ENCODE results near the gene CD163. TPM values are rescaled to one million over a fixed set of nuclear protein-coding genes. Genes with fewer than 3 reads are reported as not detected.

Gene CD163
- total RNA-seq, 1 experiment from 2014 or later, result 0.64 TPM

DNA sequence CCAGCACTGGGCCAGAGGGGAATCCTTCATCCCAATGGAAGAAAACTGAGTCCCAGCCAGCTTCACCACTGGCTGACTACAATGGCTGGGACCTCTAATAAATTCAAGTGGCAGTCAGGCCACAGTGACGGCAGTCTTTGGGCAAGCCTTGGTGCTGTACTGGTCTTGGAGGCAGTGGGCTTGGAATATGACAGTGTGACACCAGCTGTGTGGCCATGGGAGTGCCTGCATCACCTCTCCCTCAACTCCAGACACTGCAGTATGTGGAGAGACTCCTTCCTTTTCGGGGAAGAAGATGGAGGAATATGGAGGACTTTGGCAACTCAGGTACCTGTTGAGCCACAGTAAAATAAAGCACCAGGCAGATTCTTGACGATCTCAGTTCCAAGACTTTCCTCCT is 43.6 kb downstream of the CD163 start:
- Histone ChIP-seq H3K36me3 (ENCODE audit: control insufficient read depth, insufficient read depth, low read length) (no peaks in the 10 kb centered on the region), H3K4me1 (ENCODE audit: control insufficient read depth, insufficient read depth, low read length) (no peaks in the 10 kb centered on the region), H3K4me3 (ENCODE audit: low read depth in 2 of 2, low read length in 2 of 2) (no peak overlapping the region), H3K27ac (ENCODE audit: low read length) (no peak overlapping the region), H3K9me3 (ENCODE audit: control insufficient read depth, insufficient read depth, low read depth, low read length) (no peaks in the 10 kb centered on the region), H3K27me3 (ENCODE audit: control insufficient read depth, insufficient read depth, low read length) (no peaks in the 10 kb centered on the region)
- no peak for TF ChIP-seq TCF7L2 (IDR thresholded peaks at IDR 0.05; ENCODE audit: low read depth, low read length)
- DNase-seq (ENCODE audit: low read depth, low spot score) (no peak), ATAC-seq (peak; percentile 45; the same call in 1 of the 2 replicates)
- no TSS peak for BruUV-seq (replicated peaks)
- intact Hi-C loops (cut with micrococcal nuclease; ENCODE audit: unreplicated experiment), result loop anchor here (1.0 kb wide), 1 partner anchor 241 kb away; no protein-coding TSS in a partner anchor
- POLR2A ChIA-PET, result no interaction called here
- CTCF ChIA-PET, result no interaction called here
- in situ Hi-C loops (cut with HindIII; ENCODE audit: low pct_unique_long_range_greater_than_20kb, low sequenced_read_pairs), result no loop called here

DNA sequence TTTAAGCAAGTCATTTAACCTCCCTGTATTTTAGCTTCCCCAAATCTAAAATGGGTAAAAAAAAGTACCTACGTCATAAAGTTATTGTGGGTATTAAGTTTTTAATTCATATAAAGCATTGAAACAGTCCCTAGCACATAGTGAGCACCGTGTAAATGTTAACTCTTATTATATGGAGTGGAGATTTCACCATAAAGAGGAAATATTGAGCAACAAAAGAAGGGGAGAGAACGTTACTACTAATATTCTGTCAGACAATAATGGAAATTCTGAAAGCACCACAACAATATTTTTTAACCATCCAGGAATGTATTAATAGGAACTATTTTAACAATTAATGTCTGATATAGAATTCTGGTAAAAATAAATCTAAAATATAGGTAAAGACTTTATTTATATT is 51.8 kb downstream of the CD163 start:
- Histone ChIP-seq H3K4me1 (ENCODE audit: control insufficient read depth, insufficient read depth, low read length) (no peaks in the 10 kb centered on the region), H3K27me3 (ENCODE audit: control insufficient read depth, insufficient read depth, low read length) (no peaks in the 10 kb centered on the region), H3K27ac (ENCODE audit: low read length) (no peak overlapping the region), H3K9me3 (ENCODE audit: control insufficient read depth, insufficient read depth, low read depth, low read length) (no peaks in the 10 kb centered on the region), H3K36me3 (ENCODE audit: control insufficient read depth, insufficient read depth, low read length) (no peaks in the 10 kb centered on the region), H3K4me3 (ENCODE audit: low read depth in 2 of 2, low read length in 2 of 2) (no peak overlapping the region)
- TF ChIP-seq SIN3A (IDR thresholded peaks at IDR 0.05; ENCODE audit: borderline replicate concordance, insufficient read depth, low read depth, low read length) (no peak), POLR2AphosphoS5 (IDR thresholded peaks at IDR 0.05; ENCODE audit: low read depth, low read length) (no peak), TCF7L2 (IDR thresholded peaks at IDR 0.05; ENCODE audit: low read depth, low read length) (no peak)
- TF ChIP-seq, protein P1, sequence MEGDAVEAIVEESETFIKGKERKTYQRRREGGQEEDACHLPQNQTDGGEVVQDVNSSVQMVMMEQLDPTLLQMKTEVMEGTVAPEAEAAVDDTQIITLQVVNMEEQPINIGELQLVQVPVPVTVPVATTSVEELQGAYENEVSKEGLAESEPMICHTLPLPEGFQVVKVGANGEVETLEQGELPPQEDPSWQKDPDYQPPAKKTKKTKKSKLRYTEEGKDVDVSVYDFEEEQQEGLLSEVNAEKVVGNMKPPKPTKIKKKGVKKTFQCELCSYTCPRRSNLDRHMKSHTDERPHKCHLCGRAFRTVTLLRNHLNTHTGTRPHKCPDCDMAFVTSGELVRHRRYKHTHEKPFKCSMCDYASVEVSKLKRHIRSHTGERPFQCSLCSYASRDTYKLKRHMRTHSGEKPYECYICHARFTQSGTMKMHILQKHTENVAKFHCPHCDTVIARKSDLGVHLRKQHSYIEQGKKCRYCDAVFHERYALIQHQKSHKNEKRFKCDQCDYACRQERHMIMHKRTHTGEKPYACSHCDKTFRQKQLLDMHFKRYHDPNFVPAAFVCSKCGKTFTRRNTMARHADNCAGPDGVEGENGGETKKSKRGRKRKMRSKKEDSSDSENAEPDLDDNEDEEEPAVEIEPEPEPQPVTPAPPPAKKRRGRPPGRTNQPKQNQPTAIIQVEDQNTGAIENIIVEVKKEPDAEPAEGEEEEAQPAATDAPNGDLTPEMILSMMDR (IDR thresholded peaks at IDR 0.05), result no peak
- TF ChIP-seq, protein P2, sequence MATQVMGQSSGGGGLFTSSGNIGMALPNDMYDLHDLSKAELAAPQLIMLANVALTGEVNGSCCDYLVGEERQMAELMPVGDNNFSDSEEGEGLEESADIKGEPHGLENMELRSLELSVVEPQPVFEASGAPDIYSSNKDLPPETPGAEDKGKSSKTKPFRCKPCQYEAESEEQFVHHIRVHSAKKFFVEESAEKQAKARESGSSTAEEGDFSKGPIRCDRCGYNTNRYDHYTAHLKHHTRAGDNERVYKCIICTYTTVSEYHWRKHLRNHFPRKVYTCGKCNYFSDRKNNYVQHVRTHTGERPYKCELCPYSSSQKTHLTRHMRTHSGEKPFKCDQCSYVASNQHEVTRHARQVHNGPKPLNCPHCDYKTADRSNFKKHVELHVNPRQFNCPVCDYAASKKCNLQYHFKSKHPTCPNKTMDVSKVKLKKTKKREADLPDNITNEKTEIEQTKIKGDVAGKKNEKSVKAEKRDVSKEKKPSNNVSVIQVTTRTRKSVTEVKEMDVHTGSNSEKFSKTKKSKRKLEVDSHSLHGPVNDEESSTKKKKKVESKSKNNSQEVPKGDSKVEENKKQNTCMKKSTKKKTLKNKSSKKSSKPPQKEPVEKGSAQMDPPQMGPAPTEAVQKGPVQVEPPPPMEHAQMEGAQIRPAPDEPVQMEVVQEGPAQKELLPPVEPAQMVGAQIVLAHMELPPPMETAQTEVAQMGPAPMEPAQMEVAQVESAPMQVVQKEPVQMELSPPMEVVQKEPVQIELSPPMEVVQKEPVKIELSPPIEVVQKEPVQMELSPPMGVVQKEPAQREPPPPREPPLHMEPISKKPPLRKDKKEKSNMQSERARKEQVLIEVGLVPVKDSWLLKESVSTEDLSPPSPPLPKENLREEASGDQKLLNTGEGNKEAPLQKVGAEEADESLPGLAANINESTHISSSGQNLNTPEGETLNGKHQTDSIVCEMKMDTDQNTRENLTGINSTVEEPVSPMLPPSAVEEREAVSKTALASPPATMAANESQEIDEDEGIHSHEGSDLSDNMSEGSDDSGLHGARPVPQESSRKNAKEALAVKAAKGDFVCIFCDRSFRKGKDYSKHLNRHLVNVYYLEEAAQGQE (IDR thresholded peaks at IDR 0.05; ENCODE audit: insufficient read depth in 1 of 2, low read depth in 2 of 2, low read length in 1 of 2), result no peak
- no TSS peak for BruUV-seq (replicated peaks)
- in situ Hi-C loops (cut with HindIII; ENCODE audit: low pct_unique_long_range_greater_than_20kb, low sequenced_read_pairs) (no loop called here), intact Hi-C loops (cut with micrococcal nuclease; ENCODE audit: unreplicated experiment) (no loop called here)
- POLR2A ChIA-PET, result no interaction called here
- no peak for ATAC-seq
- CTCF ChIA-PET, result no interaction called here
- DNase-seq (ENCODE audit: low read depth, low spot score), result no peak

DNA sequence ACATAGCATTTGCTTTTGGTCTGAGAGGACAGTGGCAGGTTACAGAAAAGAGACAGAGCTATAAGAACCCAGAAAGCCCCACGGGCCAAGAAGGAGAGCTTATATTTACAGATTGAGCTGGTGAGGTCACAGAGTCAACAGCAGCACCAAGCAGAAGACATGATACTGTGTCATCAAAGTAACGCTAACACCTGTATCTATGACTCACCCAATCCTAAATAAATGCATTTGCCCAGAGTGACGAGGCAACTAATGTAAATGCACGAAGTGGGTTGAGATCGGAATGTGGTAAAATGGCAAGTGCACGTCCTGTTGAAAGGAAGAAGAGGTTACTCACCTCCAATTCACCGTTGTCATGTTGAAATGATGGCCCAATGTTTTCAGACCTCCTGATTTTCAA is 52.9 kb downstream of the CD163 start:
- no TSS peak for BruUV-seq (replicated peaks)
- CTCF ChIA-PET, result no interaction called here
- ATAC-seq (no peak), DNase-seq (ENCODE audit: low read depth, low spot score) (no peak)
- H3K9me3 ChIP-seq (ENCODE audit: control insufficient read depth, insufficient read depth, low read depth, low read length), result no peaks in the 10 kb centered on the region
- H3K4me1 ChIP-seq (ENCODE audit: control insufficient read depth, insufficient read depth, low read length), result no peaks in the 10 kb centered on the region
- H3K4me3 ChIP-seq (ENCODE audit: low read depth in 2 of 2, low read length in 2 of 2), result no peak overlapping the region
- no peaks in the 10 kb centered on the region for H3K36me3 ChIP-seq (ENCODE audit: control insufficient read depth, insufficient read depth, low read length)
- no peak for TF ChIP-seq SIN3A (IDR thresholded peaks at IDR 0.05; ENCODE audit: borderline replicate concordance, insufficient read depth, low read depth, low read length)
- no peak for TF ChIP-seq POLR2AphosphoS5 (IDR thresholded peaks at IDR 0.05; ENCODE audit: low read depth, low read length)
- no peak for TF ChIP-seq TCF7L2 (IDR thresholded peaks at IDR 0.05; ENCODE audit: low read depth, low read length)
- no peak overlapping the region for H3K27ac ChIP-seq (ENCODE audit: low read length)
- intact Hi-C loops (cut with micrococcal nuclease; ENCODE audit: unreplicated experiment), result no loop called here
- POLR2A ChIA-PET, result no interaction called here
- in situ Hi-C loops (cut with HindIII; ENCODE audit: low pct_unique_long_range_greater_than_20kb, low sequenced_read_pairs), result no loop called here
- no peaks in the 10 kb centered on the region for H3K27me3 ChIP-seq (ENCODE audit: control insufficient read depth, insufficient read depth, low read length)

All from Panc1 (cell line).